Measurements from ENCODE around the gene RANBP17.
"Not testable (repeated sequence)": the region's sequence is repeated elsewhere in the genome, so short reads cannot be mapped to it uniquely, and the experiment has no call there.

- TF ChIP-seq CTCF (conservative IDR thresholded peaks at IDR 0.05; ENCODE audit: low read depth, low read length); EZH2 (IDR thresholded peaks at IDR 0.05; ENCODE audit: low read length, unreplicated experiment); EZH2phosphoT487 (IDR thresholded peaks at IDR 0.05; ENCODE audit: borderline replicate concordance, low read length): not testable (repeated sequence)
Measured at GRCh38 chr5:170833981-170834380, 27.8 kb upstream of the RANBP17 start.
